Esophagus squamous epithelium (tissue), 4 donors: Measurements from ENCODE around the gene ERMN.

Experiments
- CTCF ChIP-seq, 6 experiments: fragments of 450-650 bp in 4 of 6; fragments of 200-600 bp in 2 of 6; sonication (generic) in 2 of 6; IDR thresholded peaks; one replicate each; pipeline ENCODE4 v1.5.1; 2016 to 2019; ENCODE audit warnings: antibody characterized with exemption in 6 of 6, mild to moderate bottlenecking in 4 of 6, moderate library complexity in 4 of 6
- POLR2A ChIP-seq, 4 donors: fragments of 450-650 bp; IDR thresholded peaks; one replicate each; pipeline ENCODE4 v1.6.1; 2017; ENCODE audit warnings: antibody characterized with exemption in 4 of 4, mild to moderate bottlenecking in 4 of 4, moderate library complexity in 3 of 4

GRCh38 chr2:157326698-157327097 lies 1.1 kb upstream of the ERMN start:
- TF ChIP-seq CTCF (IDR thresholded peaks at IDR 0.05) (no peak), POLR2A (IDR thresholded peaks at IDR 0.05) (no peak)
